Transverse colon (tissue), 4 donors: ENCODE data around the gene CCND1. TPM values are rescaled to one million over a fixed set of nuclear protein-coding genes. Genes with fewer than 3 reads are reported as not detected.
"Not testable (repeated sequence)": the region's sequence is repeated elsewhere in the genome, so short reads cannot be mapped to it uniquely, and the experiment has no call there.

Source experiments
- DNase-seq: peaks from one replicate; pipeline ENCODE4 v3.0.0-alpha.2; 2019
- H3K27ac ChIP-seq, 4 donors: fragments of 200-600 bp; sonication (generic); 2 replicates each; pipeline ENCODE4 v1.5.1; 2016 to 2018; ENCODE audit warnings: inconsistent platforms in 4 of 4
- H3K27me3 ChIP-seq: fragments of 200-600 bp; sonication (generic); 2 replicates; pipeline ENCODE4 v1.5.1; 2017; ENCODE audit warnings: inconsistent platforms
- H3K36me3 ChIP-seq, 4 donors: fragments of 200-600 bp; sonication (generic); 2 replicates each; pipeline ENCODE4 v1.5.1; 2017 to 2019; ENCODE audit warnings: inconsistent platforms in 4 of 4
- H3K4me1 ChIP-seq, 4 donors: fragments of 200-600 bp; sonication (generic); 2 replicates each; pipeline ENCODE4 v1.5.1; 2017 to 2020; ENCODE audit warnings: inconsistent platforms in 4 of 4
- H3K4me3 ChIP-seq, 4 donors: fragments of 200-600 bp; sonication (generic); 1 replicate in 1 of 4; 2 replicates in 3 of 4; pipeline versions ENCODE4 v1.5.1 to v1.6.1; 2017 to 2019; ENCODE audit warnings: inconsistent platforms in 4 of 4
- H3K9me3 ChIP-seq, 2 donors: fragments of 200-600 bp; sonication (generic); 2 replicates each; pipeline ENCODE4 v1.5.1; 2017 to 2019; ENCODE audit warnings: inconsistent platforms in 2 of 2
- CTCF ChIP-seq, 5 experiments: fragments of 200-600 bp in 3 of 5; fragments of 450-650 bp in 2 of 5; sonication (generic) in 3 of 5; IDR thresholded peaks; 1 replicate in 2 of 5; 2 replicates in 3 of 5; pipeline ENCODE4 v1.5.1; 2016 to 2017; ENCODE audit warnings: antibody characterized with exemption in 5 of 5, inconsistent platforms in 3 of 5, mild to moderate bottlenecking in 2 of 5, moderate library complexity in 1 of 5
- EP300 ChIP-seq: sonication (generic); formaldehyde crosslinking; IDR thresholded peaks from one replicate; pipeline ENCODE4 v1.6.1; 2017; ENCODE audit warnings: antibody characterized with exemption, low read depth
- POLR2A ChIP-seq: fragments of 450-650 bp; IDR thresholded peaks from one replicate; pipeline ENCODE4 v1.6.1; 2016; ENCODE audit warnings: antibody characterized with exemption, mild to moderate bottlenecking, moderate library complexity
- POLR2AphosphoS5 ChIP-seq, 3 donors: sonication (generic); formaldehyde crosslinking; IDR thresholded peaks; one replicate each; pipeline ENCODE4 v1.6.1; 2016; ENCODE audit warnings: antibody characterized with exemption in 3 of 3
- WGBS, 2 donors: methylation state at CpG; one replicate each; pipeline ENCODE4 v1.1.5; 2018; ENCODE audit warnings: low coverage in 1 of 2; 5-methylcytosine and 5-hydroxymethylcytosine counted together
- in situ Hi-C, 4 donors: fragments of 200-750 bp; cut with MboI; loops; one replicate each; pipeline versions ENCODE4 v1.15.0 to v1.15.1; 2017; ENCODE audit warnings: low sequenced_read_pairs in 3 of 4, low pct_ligation_motif_present in 1 of 4, low pct_unique_long_range_greater_than_20kb in 1 of 4
- intact Hi-C: fragments of 100-400 bp; cut with DNase I; formaldehyde crosslinking; loops from one replicate; pipeline ENCODE4 v1.15.1; 2023; ENCODE audit warnings: low total_unique reads
- total RNA-seq, 4 donors: library from RNA; depleted of rRNA; stranded (reverse); fragments of >200 nt; gene quantifications; one replicate each; pipeline ENCODE4 v1.1.0, GENCODE V29; 2016

CCND1 gene
- total RNA-seq, 4 donors from 2014 or later: 26.4 to 78.0 (median 45.0) TPM

GRCh38 chr11:69694781-69695180, 53.8 kb downstream of the CCND1 start:
- DNase-seq: no peak

GRCh38 chr11:69695581-69695980, 54.6 kb downstream of the CCND1 start:
- no peaks in the 10 kb centered on the region for H3K9me3 ChIP-seq
- TF ChIP-seq EP300: no peak
- no peak for TF ChIP-seq POLR2AphosphoS5 (IDR thresholded peaks at IDR 0.05)
- no peaks in the 10 kb centered on the region for H3K4me1 ChIP-seq
- intact Hi-C loops (no loop called here), in situ Hi-C loops (loop anchor here (10.0 to 25.0 kb wide), 3 partner anchors 189 to 492 kb away; no protein-coding TSS in a partner anchor)
- H3K4me3 ChIP-seq: no peak overlapping the region
- WGBS, 2 donors: 60 to 72% methylated on average over 3 to 7 of the region's 7 CpGs
- H3K27me3 ChIP-seq: peaks cover 73% of the 10 kb centered on the region
- no peak overlapping the region for H3K27ac ChIP-seq
- DNase-seq: no peak
- H3K36me3 ChIP-seq: no peaks in the 10 kb centered on the region

More at GRCh38 chr11:69694781-69695180, 53.8 kb downstream of the CCND1 start:
- WGBS, 2 donors: 76% methylated on average over 10 of the region's 10 CpGs; no CpG with 5 or more reads in 1 of the 2 donors
- H3K27me3 ChIP-seq: peaks cover 66% of the 10 kb centered on the region
- H3K4me3 ChIP-seq: no peak overlapping the region
- H3K9me3 ChIP-seq: no peaks in the 10 kb centered on the region
- TF ChIP-seq EP300 (no peak), POLR2AphosphoS5 (IDR thresholded peaks at IDR 0.05) (no peak)
- H3K27ac ChIP-seq: no peak overlapping the region
- no peaks in the 10 kb centered on the region for H3K4me1 ChIP-seq
- in situ Hi-C loops (loop anchor here (10.0 to 25.0 kb wide), 3 partner anchors 190 to 493 kb away; no protein-coding TSS in a partner anchor), intact Hi-C loops (loop anchor here (5.0 kb wide), 1 partner anchor 498 kb away; no protein-coding TSS in a partner anchor)
- no peaks in the 10 kb centered on the region for H3K36me3 ChIP-seq

GRCh38 chr11:69695995-69696394, 55.0 kb downstream of the CCND1 start:
- intact Hi-C loops: not testable (repeated sequence)
- peaks cover 77% of the 10 kb centered on the region for H3K27me3 ChIP-seq
- WGBS, 2 donors: 78% methylated on average over 6 of the region's 6 CpGs; no CpG with 5 or more reads in 1 of the 2 donors

GRCh38 chr11:69696749-69697468, 56.0 kb downstream of the CCND1 start:
- intact Hi-C loops: no loop called here
- DNase-seq: no peak
- in situ Hi-C loops: loop anchor here (10.0 to 25.0 kb wide), 3 partner anchors 188 to 490 kb away; no protein-coding TSS in a partner anchor
- Histone ChIP-seq H3K9me3 (no peaks in the 10 kb centered on the region), H3K4me1 (no peaks in the 10 kb centered on the region), H3K27me3 (peaks cover 81% of the 10 kb centered on the region), H3K36me3 (no peaks in the 10 kb centered on the region), H3K4me3 (no peak overlapping the region), H3K27ac (no peak overlapping the region)
- TF ChIP-seq CTCF (IDR thresholded peaks at IDR 0.05) (no peak), EP300 (no peak), POLR2A (no peak), POLR2AphosphoS5 (IDR thresholded peaks at IDR 0.05) (no peak)
- 71 to 80% methylated on average over 1 to 15 of the region's 15 CpGs for WGBS, 2 donors

More at GRCh38 chr11:69695995-69696394, 55.0 kb downstream of the CCND1 start:
- H3K4me3 ChIP-seq, DNase-seq, H3K9me3 ChIP-seq, H3K4me1 ChIP-seq, H3K27ac ChIP-seq, H3K36me3 ChIP-seq: not testable (repeated sequence)
- in situ Hi-C loops: loop anchor here (10.0 to 25.0 kb wide), 3 partner anchors 189 to 491 kb away; no protein-coding TSS in a partner anchor

DNA sequence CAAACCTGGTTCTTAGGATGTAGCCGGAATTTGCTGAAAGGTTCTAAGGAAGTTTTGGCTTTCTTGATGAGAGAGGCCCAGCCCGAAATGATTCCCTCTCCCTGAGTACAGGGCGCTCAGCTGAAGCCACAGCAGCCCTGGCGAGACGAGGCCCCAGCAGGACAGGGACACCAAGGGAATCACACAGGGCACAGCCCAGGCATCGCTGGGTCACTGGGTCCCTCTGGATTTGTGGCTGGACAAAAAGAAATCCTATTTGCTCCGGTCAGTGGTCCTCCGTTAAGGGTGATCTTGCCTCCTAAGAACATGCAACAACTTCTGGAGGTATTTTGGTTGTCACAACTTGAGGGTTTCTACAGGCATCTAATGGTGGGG, 56.5 kb downstream of the CCND1 start:
- Histone ChIP-seq H3K36me3 (no peaks in the 10 kb centered on the region), H3K9me3 (no peaks in the 10 kb centered on the region), H3K27me3 (peaks cover 81% of the 10 kb centered on the region), H3K4me1 (peaks cover 0 to 3% (median 0%) of the 10 kb centered on the region in 4 donors), H3K4me3 (no peak overlapping the region), H3K27ac (no peak overlapping the region)
- TF ChIP-seq EP300: no peak
- TF ChIP-seq POLR2AphosphoS5 (IDR thresholded peaks at IDR 0.05): no peak
- TF ChIP-seq CTCF (IDR thresholded peaks at IDR 0.05): no peak
- TF ChIP-seq POLR2A: no peak
- intact Hi-C loops (no loop called here), in situ Hi-C loops (loop anchor here (10.0 to 25.0 kb wide), 3 partner anchors 187 to 490 kb away; no protein-coding TSS in a partner anchor)
- WGBS, 2 donors: 84% methylated on average over 8 of the region's 8 CpGs; no CpG with 5 or more reads in 1 of the 2 donors
- DNase-seq: no peak
